HG02642 (cell line): Measurements from ENCODE around the gene GORASP2.
"Not testable (repeated sequence)": the region's sequence is repeated elsewhere in the genome, so short reads cannot be mapped to it uniquely, and the experiment has no call there.

Experiments used
- ATAC-seq: cut with Tn5 transposase; IDR thresholded peaks from one replicate; pipeline ENCODE4 v1.9.1; 2021; ENCODE audit warnings: mild to moderate bottlenecking; ENCODE audit not compliant: unreplicated experiment, poor library complexity

GORASP2 gene

DNA sequence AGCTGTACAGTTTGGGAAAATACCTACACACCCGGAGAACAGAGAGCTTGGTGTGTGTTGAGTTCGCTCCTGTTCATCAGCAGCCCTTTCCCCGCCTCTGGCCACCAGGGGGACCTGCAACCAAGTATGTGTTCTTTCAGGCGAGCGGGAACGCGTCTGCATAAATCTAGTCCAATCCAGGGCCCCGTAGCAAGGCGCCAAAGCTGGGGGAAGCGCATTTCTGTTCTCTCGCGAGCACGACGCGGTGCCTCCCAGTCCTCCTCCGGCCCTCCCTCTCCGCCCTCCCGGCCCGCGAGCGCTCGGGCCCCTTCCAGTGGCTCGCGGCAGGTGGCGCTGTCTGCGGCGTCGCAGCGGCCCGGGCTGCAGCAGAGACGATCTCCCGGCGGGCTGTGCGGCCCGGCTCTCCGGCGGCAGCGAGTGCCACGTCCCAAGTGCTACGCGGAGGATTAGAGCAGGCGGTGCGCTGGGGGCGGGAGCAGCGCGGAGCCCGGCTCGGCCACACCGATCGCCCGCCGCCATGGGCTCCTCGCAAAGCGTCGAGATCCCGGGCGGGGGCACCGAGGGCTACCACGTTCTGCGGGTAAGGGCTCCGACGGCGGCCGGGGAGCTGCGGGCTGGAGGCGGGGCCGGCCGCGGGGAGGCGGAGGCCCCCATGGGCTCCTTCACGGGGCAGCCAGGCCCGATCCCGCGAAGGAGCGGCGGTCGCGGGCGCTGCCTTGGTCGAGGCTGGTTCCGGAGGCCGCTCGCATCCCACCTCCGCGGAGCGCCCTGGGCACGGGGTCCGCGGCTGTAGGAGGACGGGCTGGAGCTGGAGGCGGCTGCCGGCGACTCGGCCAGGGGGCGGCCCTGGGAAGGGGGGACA, at the start of gene GORASP2:
TSS of gene GORASP2 (plus strand) at position 430 of the 862 bp plus-strand sequence. CDS start at position 518, 88 bp downstream.
- peak; percentile 92 for ATAC-seq

GRCh38 chr2:170881840-170882239, 47.2 kb upstream of the GORASP2 start:
- ATAC-seq = no peak

- ATAC-seq = no peak
Observed at GRCh38 chr2:170882758-170883157, 46.3 kb upstream of the GORASP2 start.

DNA sequence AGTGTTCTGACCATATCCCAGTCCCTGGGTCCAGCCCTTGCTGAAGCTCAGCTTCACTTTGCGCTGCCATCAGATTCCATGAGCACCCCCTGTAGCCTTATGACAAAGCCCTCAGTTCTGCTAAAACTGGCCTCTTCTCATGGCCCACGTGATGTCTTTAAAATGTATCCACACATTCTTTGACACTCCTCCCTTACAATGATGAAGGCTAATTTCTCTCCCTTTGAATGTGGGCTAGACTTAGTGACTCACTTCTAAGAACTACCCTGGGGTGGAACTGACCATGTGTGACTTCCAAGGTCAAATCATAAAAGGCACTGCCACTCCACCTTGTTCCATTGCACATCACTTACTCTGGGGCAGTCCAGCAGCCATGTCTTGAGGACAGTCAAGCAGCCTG, 45.4 kb upstream of the GORASP2 start:
- ATAC-seq = no peak

GRCh38 chr2:170885130-170885791, 43.8 kb upstream of the GORASP2 start:
- no peak for ATAC-seq

DNA sequence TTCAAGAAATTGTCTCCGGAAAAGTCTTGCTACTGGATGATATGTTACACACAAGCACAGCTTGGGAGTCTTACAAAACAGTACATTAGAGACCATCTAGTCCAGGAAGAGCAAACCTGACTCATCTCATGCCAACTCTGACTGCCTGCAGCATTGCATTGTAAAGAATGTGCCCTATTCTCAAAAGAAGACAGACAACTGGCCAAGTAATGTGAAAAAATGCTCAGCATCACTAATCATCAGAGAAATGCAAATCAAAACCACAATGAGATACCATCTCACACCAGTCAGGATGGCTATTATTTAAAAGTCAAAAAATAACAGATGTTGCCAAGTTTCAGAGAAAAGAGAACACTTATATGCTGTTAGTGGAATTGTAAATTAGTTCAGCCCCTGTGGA, 42.7 kb upstream of the GORASP2 start:
- ATAC-seq = no peak

GRCh38 chr2:170887496-170887895, 41.6 kb upstream of the GORASP2 start:
- ATAC-seq = no peak

DNA sequence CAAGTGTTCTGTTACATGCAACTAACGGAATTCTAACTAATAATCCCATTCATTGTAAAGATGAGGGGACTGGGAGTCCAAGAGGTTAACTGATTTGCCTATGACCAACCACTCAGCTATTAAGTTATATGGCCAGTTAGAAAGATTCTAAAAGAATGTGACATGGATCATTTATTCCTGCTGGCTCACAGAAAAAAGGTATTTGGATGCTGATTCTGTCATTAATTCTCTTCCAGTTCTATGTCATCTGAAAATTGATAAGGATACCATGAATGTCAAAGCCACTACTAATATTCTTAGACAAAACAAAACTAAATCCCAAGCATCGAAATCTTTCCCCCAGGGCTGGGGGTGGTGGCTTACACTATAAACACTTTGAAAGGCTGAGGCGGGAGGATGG, 41.2 kb upstream of the GORASP2 start:
- no peak for ATAC-seq

GRCh38 chr2:170891893-170892292, 37.2 kb upstream of the GORASP2 start:
- no peak for ATAC-seq

- no peak for ATAC-seq
Observed at GRCh38 chr2:170892391-170892951, 36.6 kb upstream of the GORASP2 start.

- ATAC-seq = no peak
Observed at GRCh38 chr2:170895023-170895757, 33.9 kb upstream of the GORASP2 start.

- ATAC-seq = no peak
Observed at GRCh38 chr2:170896622-170897021, 32.4 kb upstream of the GORASP2 start.

DNA sequence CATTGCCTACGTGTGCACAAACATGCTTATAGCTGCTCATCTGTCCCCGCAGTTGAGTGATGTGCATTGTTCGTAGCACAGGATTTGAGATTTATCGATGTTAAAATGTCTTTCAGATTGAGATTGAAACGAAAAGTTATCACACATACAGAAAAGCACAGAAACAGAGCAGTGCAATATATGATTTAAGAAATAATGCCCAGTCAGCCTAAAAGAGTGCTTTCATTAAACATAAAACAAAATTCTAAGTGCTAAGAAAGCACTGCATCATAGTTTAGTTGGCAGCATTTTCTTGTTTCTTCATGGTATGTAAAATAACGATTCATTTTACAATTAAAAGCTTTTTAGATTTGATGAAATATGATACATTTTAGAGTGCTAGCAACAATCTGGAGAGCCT, 31.9 kb upstream of the GORASP2 start:
- ATAC-seq = no peak

GRCh38 chr2:170905864-170906263, 23.2 kb upstream of the GORASP2 start:
- no peak for ATAC-seq

DNA sequence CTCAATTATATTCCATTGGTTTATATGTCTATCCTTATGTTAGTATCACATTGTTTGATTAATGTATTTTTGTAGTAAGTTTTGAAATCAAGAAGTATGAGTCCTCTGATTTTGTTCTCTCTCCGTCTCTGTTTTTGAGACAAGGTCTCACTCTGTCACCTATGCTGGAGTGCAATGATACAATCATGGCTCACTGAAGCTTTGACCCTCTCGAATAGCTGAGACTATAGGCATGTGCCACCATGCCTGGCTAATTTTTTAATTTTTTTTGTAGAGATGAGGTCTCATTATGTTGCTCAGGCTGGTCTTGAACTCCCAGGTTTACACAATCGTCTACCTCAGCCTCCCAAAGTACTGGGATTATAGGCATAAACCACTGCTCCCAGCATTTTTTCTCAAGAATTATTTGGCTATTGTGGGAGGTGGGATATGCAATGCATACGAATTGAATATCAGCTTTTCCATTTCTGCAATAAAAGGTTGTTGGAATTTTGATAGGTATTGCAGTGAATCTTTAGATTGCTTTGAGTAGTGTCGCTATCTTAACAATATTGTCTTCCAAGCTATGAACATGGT, 17.7 kb upstream of the GORASP2 start:
- no peak for ATAC-seq

DNA sequence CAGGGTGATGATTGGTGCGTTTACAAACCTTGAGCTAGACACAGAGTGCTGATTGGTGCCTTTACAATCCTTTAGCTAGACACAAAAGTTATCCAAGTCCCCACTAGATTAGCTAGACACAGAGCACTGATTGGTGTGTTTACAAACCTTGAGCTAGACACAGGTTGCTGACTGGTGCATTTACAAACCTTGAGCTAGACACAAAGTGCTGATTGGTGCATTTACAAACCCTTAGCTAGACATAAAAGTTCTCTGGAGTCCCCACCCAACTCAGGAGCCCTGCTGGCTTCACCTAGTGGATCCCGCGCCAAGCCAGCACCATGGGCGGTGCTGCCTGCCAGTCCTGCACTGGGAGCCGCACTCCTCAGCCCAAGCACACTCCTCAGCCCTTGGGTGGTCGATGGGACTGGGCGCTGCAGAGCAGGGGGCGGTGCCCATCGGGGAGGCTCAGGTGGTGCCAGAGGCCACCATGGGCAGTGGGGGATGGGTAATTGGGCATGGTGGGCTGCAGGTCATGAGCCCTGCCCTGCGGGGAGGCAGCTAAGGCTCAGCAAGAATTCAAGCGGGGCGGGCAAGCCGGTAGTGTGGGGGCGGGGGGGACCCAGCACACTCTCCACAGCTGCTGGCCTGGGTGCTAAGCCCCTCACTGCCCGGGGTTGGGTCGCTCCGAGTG, 13.9 kb upstream of the GORASP2 start:
- not testable (repeated sequence) for ATAC-seq

- no peak for ATAC-seq
Observed at GRCh38 chr2:170917219-170917913, 11.7 kb upstream of the GORASP2 start.

DNA sequence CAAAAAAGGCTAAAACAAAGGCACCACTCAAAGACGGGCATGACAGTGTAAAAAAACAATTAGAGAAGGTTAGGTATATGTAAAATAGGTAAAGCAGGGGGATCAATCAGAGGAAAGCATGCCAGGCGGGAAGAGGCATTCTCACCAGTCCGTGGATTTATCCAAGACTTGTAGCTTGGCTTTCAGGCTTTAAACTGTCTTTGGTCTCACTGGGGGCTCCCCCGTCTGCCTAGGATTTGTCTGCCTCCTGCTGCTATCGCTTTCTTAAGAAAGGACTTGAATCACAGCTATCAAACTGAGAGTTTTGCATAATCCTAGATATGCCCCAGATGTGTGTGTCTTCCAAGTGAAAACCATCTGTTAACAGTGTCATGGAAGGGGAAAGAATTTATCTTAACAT, 11.1 kb upstream of the GORASP2 start:
- ATAC-seq = no peak

DNA sequence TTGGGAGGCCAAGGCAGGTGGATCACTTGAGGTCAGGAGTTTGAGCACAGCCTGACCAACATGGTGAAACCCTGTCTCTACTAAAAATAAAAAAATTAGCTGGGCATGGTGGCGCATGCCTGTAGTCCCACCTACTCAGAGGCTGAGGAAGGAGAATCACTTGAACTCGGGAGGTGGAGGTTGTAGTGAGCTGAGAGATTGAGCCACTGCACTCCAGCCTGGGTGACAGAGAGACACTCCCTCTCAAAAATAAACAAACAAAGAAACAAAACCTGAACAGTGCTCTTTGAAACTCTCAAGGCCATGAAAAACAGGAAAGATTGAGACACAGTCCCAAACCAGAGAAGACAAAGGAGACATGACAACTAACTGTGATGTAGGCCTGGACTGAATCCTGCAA, 7.2 kb upstream of the GORASP2 start:
- not testable (repeated sequence) for ATAC-seq
